K562 (cell line): ENCODE data around the gene ANKRD45. TPM values are rescaled to one million over a fixed set of nuclear protein-coding genes. Genes with fewer than 3 reads are reported as not detected.

Source experiments
- ATAC-seq: fragments of 200-7000 bp; cut with Tn5 transposase; 3 replicates; pipeline ENCODE4 v1.9.1; 2020; ENCODE audit warnings: moderate library complexity
- BruUV-seq: library from RNA; stranded (reverse); fragments of 400-500 nt; replicated peaks from 2 replicates; lab custom pipeline; 2021; lab: Mats Ljungman, UMichigan
- CTCF ChIA-PET: fragments of 300-600 bp; formaldehyde crosslinking; extraction: SDS; loops from one replicate; lab custom pipeline; 2021; ENCODE audit warnings: low intra/inter-chr PET ratio; lab: Yijun Ruan, JAX
- POLR2A ChIA-PET: fragments of 300-600, 350-650 bp; sonication (Branson Sonifier 250); formaldehyde crosslinking; extraction: SDS; loops from one replicate; lab custom pipeline; 2021; ENCODE audit warnings: antibody characterized with exemption, inconsistent platforms; lab: Yijun Ruan, JAX
- DNase-seq, 4 experiments: peaks; one replicate each; pipeline versions ENCODE4 v3.0.0 to v3.0.0-alpha.2; 2011 to 2018; ENCODE audit warnings: low spot score in 3 of 4, mixed read lengths in 3 of 4; ENCODE audit errors: extremely low read depth in 1 of 4
- FAIRE-seq: peaks from 2 replicates; lab custom pipeline; 2011; peaks lifted over from hg19 to GRCh38; lab: Jason Lieb, UNC
- H2AFZ ChIP-seq: 2 replicates; pipeline ENCODE4 v1.6.0; 2011; ENCODE audit warnings: low read depth, low read length, control low read depth, inconsistent platforms
- H3K27ac ChIP-seq: fragments of 200-600 bp; 3 replicates; pipeline ENCODE4 v1.8.0; 2011; ENCODE audit warnings: low read depth, mild to moderate bottlenecking, control low read depth, inconsistent platforms, low read length, moderate library complexity, mixed read lengths; ENCODE audit errors: extremely low read depth
- H3K27me3 ChIP-seq, 2 experiments: fragments of 300-600 bp in 1 of 2; 2 replicates in 1 of 2; 3 replicates in 1 of 2; pipeline versions ENCODE4 v1.6.0 to v1.8.0; 2011; ENCODE audit warnings: inconsistent platforms in 2 of 2, low read length in 2 of 2, mild to moderate bottlenecking in 1 of 2, mixed read lengths in 1 of 2, moderate library complexity in 1 of 2; ENCODE audit not compliant: control insufficient read depth in 2 of 2, insufficient read depth in 2 of 2
- H3K36me3 ChIP-seq: fragments of 300-600 bp; 3 replicates; pipeline ENCODE4 v1.8.0; 2011; ENCODE audit warnings: mild to moderate bottlenecking, low read length, inconsistent platforms; ENCODE audit not compliant: control insufficient read depth, insufficient read depth
- H3K4me1 ChIP-seq, 2 experiments: fragments of 200-600 bp in 1 of 2; replicated peaks in 1 of 2; 2 replicates in 1 of 2; 3 replicates in 1 of 2; pipeline versions ENCODE4 v1.5.1 to v1.8.0; 2011; ENCODE audit warnings: inconsistent platforms in 2 of 2, low read length in 2 of 2, mild to moderate bottlenecking in 1 of 2, mixed read lengths in 1 of 2, moderate library complexity in 1 of 2; ENCODE audit not compliant: control insufficient read depth in 2 of 2, insufficient read depth in 2 of 2
- H3K4me2 ChIP-seq: 2 replicates; pipeline ENCODE4 v1.6.1; 2011; ENCODE audit warnings: low read length, control low read depth, inconsistent platforms, mixed read lengths; ENCODE audit not compliant: insufficient read depth
- H3K4me3 ChIP-seq: fragments of 200-600 bp; sonication (generic), shearing (Covaris generic); 2 replicates; pipeline ENCODE4 v1.5.1; 2016; ENCODE audit warnings: control low read depth, inconsistent platforms
- H3K79me2 ChIP-seq: fragments of 200-600 bp; 3 replicates; pipeline ENCODE4 v1.8.0; 2011; ENCODE audit warnings: low read length, inconsistent platforms; ENCODE audit not compliant: control insufficient read depth, insufficient read depth
- H3K9ac ChIP-seq, 2 experiments: 2 replicates each; pipeline versions ENCODE4 v1.6.0 to v1.6.1; 2011; ENCODE audit warnings: low read depth in 2 of 2, low read length in 2 of 2, control low read depth in 1 of 2, inconsistent platforms in 1 of 2, mild to moderate bottlenecking in 1 of 2, mixed read lengths in 1 of 2; ENCODE audit not compliant: insufficient read depth in 1 of 2
- H3K9me1 ChIP-seq: one replicate; pipeline ENCODE4 v1.6.0; 2011; ENCODE audit warnings: inconsistent platforms, mild to moderate bottlenecking, low read length, moderate library complexity; ENCODE audit not compliant: control insufficient read depth, insufficient read depth
- H3K9me3 ChIP-seq: replicated peaks from 2 replicates; pipeline ENCODE4 v1.5.1; 2011; ENCODE audit warnings: low read depth, low read length, inconsistent platforms; ENCODE audit not compliant: control insufficient read depth, insufficient read depth
- H4K20me1 ChIP-seq: replicated peaks from 2 replicates; pipeline ENCODE4 v1.6.1; 2011; ENCODE audit warnings: low read length, inconsistent platforms, mixed read lengths; ENCODE audit not compliant: control insufficient read depth, insufficient read depth
- EHMT2 ChIP-seq: fragments of 450-650 bp; IDR thresholded peaks from 2 replicates; pipeline ENCODE4 v1.6.1; 2018; ENCODE audit warnings: antibody characterized with exemption
- RB1 ChIP-seq: fragments of 450-650 bp; IDR thresholded peaks from 2 replicates; pipeline ENCODE4 v1.6.1; 2017; ENCODE audit warnings: low read depth, mild to moderate bottlenecking
- SUPT5H ChIP-seq: fragments of 450-650 bp; IDR thresholded peaks from 2 replicates; pipeline ENCODE4 v1.6.1; 2016
- ZKSCAN3 ChIP-seq: fragments of 250-450 bp; sonication (Bioruptor Pico); IDR thresholded peaks from 2 replicates; pipeline ENCODE4 v1.4.0; 2020
- WGBS: fragments of 100-300 bp; shearing (Covaris generic); methylation state at CpG from one replicate; pipeline ENCODE4 v1.1.6; 2016; ENCODE audit warnings: low coverage, mixed read lengths; ENCODE audit not compliant: insufficient coverage; ENCODE audit errors: missing lambda C conversion rate; 5-methylcytosine and 5-hydroxymethylcytosine counted together
- in situ Hi-C: fragments of 300-500 bp; cut with MboI; formaldehyde crosslinking; loops from 4 replicates; pipeline ENCODE4 v1.15.0; 2018; ENCODE audit warnings: inconsistent platforms, mixed read lengths
- intact Hi-C: fragments of 100-400 bp; cut with micrococcal nuclease; formaldehyde crosslinking; loops from 2 replicates; pipeline ENCODE4 v1.14.2; 2022
- polyA plus RNA-seq, 8 experiments: library from polyadenylated mRNA; depleted of rRNA in 4 of 8; stranded (reverse) in 5 of 8; unstranded in 3 of 8; fragments of >200 nt; fragmentation: Nextera tagmentation in 2 of 8; fragmentation: Illumina TruSeq in 1 of 8; extraction: Ambion mirVana in 2 of 8; extraction: Trizol in 1 of 8; gene quantifications; 2 replicates each; pipeline versions ENCODE4 v1.2.1 to v1.2.3, GENCODE V29; 2011 to 2014; ENCODE audit warnings: inconsistent platforms in 1 of 8, missing spikeins in 1 of 8
- total RNA-seq, 7 experiments: library from RNA; depleted of rRNA in 6 of 7; stranded (reverse); fragments of >200 nt in 6 of 7; fragmentation: Illumina TruSeq in 2 of 7; extraction: Trizol in 2 of 7; gene quantifications; 2 replicates each; pipeline versions ENCODE4 v1.2.1 to v1.2.3, GENCODE V29; 2011 to 2021; ENCODE audit warnings: low replicate concordance in 1 of 7
- TF ChIP-seq, protein P1 (sequence below): sonication (generic); formaldehyde crosslinking; IDR thresholded peaks from 2 replicates; pipeline ENCODE4 v1.8.0; 2022; ENCODE audit warnings: mild to moderate bottlenecking, missing genetic modification reagents
- TF ChIP-seq, protein P2 (sequence below): IDR thresholded peaks from 2 replicates; pipeline ENCODE4 v1.6.1; 2012; ENCODE audit warnings: low read depth, low read length, improper control_type of control experiment, borderline replicate concordance

Gene ANKRD45
- total and polyA plus RNA-seq, 9 of the 15 experiments (the other 6 are each of a cell fraction or from before 2014, with no cell fraction given): 0.10 to 0.30 (median 0.11) TPM; not detected in 2

- Histone ChIP-seq H4K20me1 (no peaks in the 10 kb centered on the region), H3K27me3 (no peaks in the 10 kb centered on the region)
- no TSS peak for BruUV-seq
- FAIRE-seq: no peak
- TF ChIP-seq, protein P1, sequence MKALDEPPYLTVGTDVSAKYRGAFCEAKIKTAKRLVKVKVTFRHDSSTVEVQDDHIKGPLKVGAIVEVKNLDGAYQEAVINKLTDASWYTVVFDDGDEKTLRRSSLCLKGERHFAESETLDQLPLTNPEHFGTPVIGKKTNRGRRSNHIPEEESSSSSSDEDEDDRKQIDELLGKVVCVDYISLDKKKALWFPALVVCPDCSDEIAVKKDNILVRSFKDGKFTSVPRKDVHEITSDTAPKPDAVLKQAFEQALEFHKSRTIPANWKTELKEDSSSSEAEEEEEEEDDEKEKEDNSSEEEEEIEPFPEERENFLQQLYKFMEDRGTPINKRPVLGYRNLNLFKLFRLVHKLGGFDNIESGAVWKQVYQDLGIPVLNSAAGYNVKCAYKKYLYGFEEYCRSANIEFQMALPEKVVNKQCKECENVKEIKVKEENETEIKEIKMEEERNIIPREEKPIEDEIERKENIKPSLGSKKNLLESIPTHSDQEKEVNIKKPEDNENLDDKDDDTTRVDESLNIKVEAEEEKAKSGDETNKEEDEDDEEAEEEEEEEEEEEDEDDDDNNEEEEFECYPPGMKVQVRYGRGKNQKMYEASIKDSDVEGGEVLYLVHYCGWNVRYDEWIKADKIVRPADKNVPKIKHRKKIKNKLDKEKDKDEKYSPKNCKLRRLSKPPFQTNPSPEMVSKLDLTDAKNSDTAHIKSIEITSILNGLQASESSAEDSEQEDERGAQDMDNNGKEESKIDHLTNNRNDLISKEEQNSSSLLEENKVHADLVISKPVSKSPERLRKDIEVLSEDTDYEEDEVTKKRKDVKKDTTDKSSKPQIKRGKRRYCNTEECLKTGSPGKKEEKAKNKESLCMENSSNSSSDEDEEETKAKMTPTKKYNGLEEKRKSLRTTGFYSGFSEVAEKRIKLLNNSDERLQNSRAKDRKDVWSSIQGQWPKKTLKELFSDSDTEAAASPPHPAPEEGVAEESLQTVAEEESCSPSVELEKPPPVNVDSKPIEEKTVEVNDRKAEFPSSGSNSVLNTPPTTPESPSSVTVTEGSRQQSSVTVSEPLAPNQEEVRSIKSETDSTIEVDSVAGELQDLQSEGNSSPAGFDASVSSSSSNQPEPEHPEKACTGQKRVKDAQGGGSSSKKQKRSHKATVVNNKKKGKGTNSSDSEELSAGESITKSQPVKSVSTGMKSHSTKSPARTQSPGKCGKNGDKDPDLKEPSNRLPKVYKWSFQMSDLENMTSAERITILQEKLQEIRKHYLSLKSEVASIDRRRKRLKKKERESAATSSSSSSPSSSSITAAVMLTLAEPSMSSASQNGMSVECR: no peak
- TF ChIP-seq SUPT5H: no peak
- TF ChIP-seq, protein P2, sequence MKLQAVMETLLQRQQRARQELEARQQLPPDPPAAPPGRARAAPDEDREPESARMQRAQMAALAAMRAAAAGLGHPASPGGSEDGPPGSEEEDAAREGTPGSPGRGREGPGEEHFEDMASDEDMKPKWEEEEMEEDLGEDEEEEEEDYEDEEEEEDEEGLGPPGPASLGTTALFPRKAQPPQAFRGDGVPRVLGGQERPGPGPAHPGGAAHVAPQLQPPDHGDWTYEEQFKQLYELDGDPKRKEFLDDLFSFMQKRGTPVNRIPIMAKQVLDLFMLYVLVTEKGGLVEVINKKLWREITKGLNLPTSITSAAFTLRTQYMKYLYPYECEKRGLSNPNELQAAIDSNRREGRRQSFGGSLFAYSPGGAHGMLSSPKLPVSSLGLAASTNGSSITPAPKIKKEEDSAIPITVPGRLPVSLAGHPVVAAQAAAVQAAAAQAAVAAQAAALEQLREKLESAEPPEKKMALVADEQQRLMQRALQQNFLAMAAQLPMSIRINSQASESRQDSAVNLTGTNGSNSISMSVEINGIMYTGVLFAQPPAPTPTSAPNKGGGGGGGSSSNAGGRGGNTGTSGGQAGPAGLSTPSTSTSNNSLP: no peak
- TF ChIP-seq ZKSCAN3 (CRISPR knock-in tag): no peak
- TF ChIP-seq EHMT2: no peak
- TF ChIP-seq RB1: no peak
- TF ChIP-seq, all 486 proteins: peak for 0
- in situ Hi-C loops: no loop called here
- Histone ChIP-seq H3K4me1 (peaks cover 14 to 16% of the 10 kb centered on the region in 2 experiments), H3K36me3 (no peaks in the 10 kb centered on the region), H3K27ac (no peak overlapping the region), H3K4me2 (no peak overlapping the region), H3K9ac (no peak overlapping the region), H3K79me2 (no peaks in the 10 kb centered on the region), H3K9me1 (no peaks in the 10 kb centered on the region), H3K4me3 (no peak overlapping the region), H3K9me3 (0 out of 2 replicates have a peak, but pooled peaks cover 5% of the 10 kb centered on the region), H2AFZ (no peak overlapping the region)
- ChIA-PET POLR2A (interaction anchor here (1.8 kb wide), 1 partner anchor 27 kb away, joined by 4 read pairs; no protein-coding TSS in a partner anchor), CTCF (no interaction called here)
- no peak for DNase-seq
- 48% methylated on average over 3 of the region's 3 CpGs for WGBS
- intact Hi-C loops: no loop called here
- ATAC-seq: no peak
Observed at GRCh38 chr1:173666646-173667045, 3.0 kb downstream of the ANKRD45 start.
